GM12878 (cell line): Measurements from ENCODE around the gene EYA2.

Source experiments
- CHD2 ChIP-seq: IDR thresholded peaks from 2 replicates; pipeline ENCODE4 v1.6.1; 2011; ENCODE audit warnings: low read depth, low read length, improper control_type of control experiment, borderline replicate concordance
- EP300 ChIP-seq, 2 experiments: fragments of 150-350 bp in 1 of 2; IDR thresholded peaks; 2 replicates each; pipeline ENCODE4 v1.6.1; 2011 to 2012; ENCODE audit warnings: low read depth in 2 of 2, low read length in 2 of 2, borderline replicate concordance in 1 of 2, improper control_type of control experiment in 1 of 2, inconsistent platforms in 1 of 2; ENCODE audit not compliant: control insufficient read depth in 1 of 2
- EZH2 ChIP-seq: IDR thresholded peaks from 2 replicates; pipeline ENCODE4 v1.6.1; 2012; ENCODE audit warnings: low read depth, mild to moderate bottlenecking, control low read depth, inconsistent platforms, low read length, borderline replicate concordance; ENCODE audit not compliant: control insufficient read depth
- FOXM1 ChIP-seq: IDR thresholded peaks from 2 replicates; pipeline ENCODE4 v1.6.1; 2012; ENCODE audit warnings: low read depth, mild to moderate bottlenecking, inconsistent platforms, low read length, moderate library complexity
- KDM1A ChIP-seq: fragments of 200-600 bp; sonication (generic); IDR thresholded peaks from 2 replicates; pipeline ENCODE4 v1.6.1; 2016; ENCODE audit warnings: borderline replicate concordance
- MXI1 ChIP-seq: fragments of 150-350 bp; IDR thresholded peaks from 2 replicates; pipeline ENCODE4 v1.6.1; 2011; ENCODE audit warnings: low read depth, mild to moderate bottlenecking, inconsistent platforms, low read length, improper control_type of control experiment
- NR2F1 ChIP-seq: fragments of 450-650 bp; conservative IDR thresholded peaks from 2 replicates; pipeline ENCODE4 v1.6.1; 2017; ENCODE audit warnings: mild to moderate bottlenecking
- POLR2A ChIP-seq: IDR thresholded peaks from 2 replicates; pipeline ENCODE4 v1.6.1; 2011; ENCODE audit warnings: low read depth, mild to moderate bottlenecking, low read length
- TAF1 ChIP-seq: IDR thresholded peaks from 2 replicates; pipeline ENCODE4 v1.6.1; 2011; ENCODE audit warnings: mild to moderate bottlenecking, low read depth, low read length, borderline replicate concordance
- TF ChIP-seq, protein P1 (sequence below): fragments of 450-650 bp; formaldehyde crosslinking; IDR thresholded peaks from 2 replicates; pipeline ENCODE4 v1.5.0; 2022; ENCODE audit warnings: mild to moderate bottlenecking, missing genetic modification characterization
- TF ChIP-seq, protein P2 (sequence below), 3 experiments: IDR thresholded peaks in 2 of 3; conservative IDR thresholded peaks in 1 of 3; 2 replicates each; pipeline ENCODE4 v1.5.1; 2011; ENCODE audit warnings: low read depth in 3 of 3, low read length in 3 of 3, mild to moderate bottlenecking in 3 of 3, control low read depth in 2 of 3, moderate library complexity in 2 of 3, inconsistent platforms in 1 of 3, mixed read lengths in 1 of 3; ENCODE audit not compliant: control insufficient read depth in 2 of 3, insufficient read depth in 1 of 3; ENCODE audit errors: extremely low read depth in 1 of 3

DNA sequence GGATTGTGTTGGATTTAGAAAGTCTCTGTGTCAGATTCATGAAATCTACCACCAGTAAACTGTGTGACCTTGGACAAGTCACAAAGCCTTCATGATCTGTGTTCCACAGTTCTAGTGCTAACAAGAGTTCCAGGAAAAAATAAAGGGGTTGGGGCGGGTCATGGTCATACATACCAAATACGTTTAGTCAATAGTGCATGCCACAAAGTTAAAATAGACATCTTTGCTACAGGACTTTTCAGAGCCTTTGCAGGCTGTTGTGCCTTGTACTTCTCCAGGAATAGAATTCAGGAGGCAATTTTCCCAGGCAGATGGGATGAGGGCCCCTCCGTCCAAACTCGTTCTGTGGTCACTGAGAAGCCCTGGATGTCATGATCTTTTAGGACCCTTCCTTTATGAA, 127.2 kb downstream of the EYA2 start:
- TF ChIP-seq TAF1 (no peak), KDM1A (no peak), EP300 (IDR thresholded peaks at IDR 0.05; ENCODE audit: borderline replicate concordance in 1 of 2, control insufficient read depth in 1 of 2, low read depth in 2 of 2, low read length in 2 of 2) (no peak), POLR2A (no peak), FOXM1 (no peak), EZH2 (no peak), MXI1 (no peak), NR2F1 (no peak), CHD2 (no peak)
- TF ChIP-seq, protein P1, sequence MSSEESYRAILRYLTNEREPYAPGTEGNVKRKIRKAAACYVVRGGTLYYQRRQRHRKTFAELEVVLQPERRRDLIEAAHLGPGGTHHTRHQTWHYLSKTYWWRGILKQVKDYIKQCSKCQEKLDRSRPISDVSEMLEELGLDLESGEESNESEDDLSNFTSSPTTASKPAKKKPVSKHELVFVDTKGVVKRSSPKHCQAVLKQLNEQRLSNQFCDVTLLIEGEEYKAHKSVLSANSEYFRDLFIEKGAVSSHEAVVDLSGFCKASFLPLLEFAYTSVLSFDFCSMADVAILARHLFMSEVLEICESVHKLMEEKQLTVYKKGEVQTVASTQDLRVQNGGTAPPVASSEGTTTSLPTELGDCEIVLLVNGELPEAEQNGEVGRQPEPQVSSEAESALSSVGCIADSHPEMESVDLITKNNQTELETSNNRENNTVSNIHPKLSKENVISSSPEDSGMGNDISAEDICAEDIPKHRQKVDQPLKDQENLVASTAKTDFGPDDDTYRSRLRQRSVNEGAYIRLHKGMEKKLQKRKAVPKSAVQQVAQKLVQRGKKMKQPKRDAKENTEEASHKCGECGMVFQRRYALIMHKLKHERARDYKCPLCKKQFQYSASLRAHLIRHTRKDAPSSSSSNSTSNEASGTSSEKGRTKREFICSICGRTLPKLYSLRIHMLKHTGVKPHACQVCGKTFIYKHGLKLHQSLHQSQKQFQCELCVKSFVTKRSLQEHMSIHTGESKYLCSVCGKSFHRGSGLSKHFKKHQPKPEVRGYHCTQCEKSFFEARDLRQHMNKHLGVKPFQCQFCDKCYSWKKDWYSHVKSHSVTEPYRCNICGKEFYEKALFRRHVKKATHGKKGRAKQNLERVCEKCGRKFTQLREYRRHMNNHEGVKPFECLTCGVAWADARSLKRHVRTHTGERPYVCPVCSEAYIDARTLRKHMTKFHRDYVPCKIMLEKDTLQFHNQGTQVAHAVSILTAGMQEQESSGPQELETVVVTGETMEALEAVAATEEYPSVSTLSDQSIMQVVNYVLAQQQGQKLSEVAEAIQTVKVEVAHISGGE (CRISPR knock-in tag): no peak
- TF ChIP-seq, protein P2, sequence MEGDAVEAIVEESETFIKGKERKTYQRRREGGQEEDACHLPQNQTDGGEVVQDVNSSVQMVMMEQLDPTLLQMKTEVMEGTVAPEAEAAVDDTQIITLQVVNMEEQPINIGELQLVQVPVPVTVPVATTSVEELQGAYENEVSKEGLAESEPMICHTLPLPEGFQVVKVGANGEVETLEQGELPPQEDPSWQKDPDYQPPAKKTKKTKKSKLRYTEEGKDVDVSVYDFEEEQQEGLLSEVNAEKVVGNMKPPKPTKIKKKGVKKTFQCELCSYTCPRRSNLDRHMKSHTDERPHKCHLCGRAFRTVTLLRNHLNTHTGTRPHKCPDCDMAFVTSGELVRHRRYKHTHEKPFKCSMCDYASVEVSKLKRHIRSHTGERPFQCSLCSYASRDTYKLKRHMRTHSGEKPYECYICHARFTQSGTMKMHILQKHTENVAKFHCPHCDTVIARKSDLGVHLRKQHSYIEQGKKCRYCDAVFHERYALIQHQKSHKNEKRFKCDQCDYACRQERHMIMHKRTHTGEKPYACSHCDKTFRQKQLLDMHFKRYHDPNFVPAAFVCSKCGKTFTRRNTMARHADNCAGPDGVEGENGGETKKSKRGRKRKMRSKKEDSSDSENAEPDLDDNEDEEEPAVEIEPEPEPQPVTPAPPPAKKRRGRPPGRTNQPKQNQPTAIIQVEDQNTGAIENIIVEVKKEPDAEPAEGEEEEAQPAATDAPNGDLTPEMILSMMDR (IDR thresholded peaks at IDR 0.05 in 2 of 3, conservative IDR thresholded peaks at IDR 0.05 in 1 of 3; ENCODE audit: control insufficient read depth in 2 of 3, extremely low read depth in 1 of 3, insufficient read depth in 1 of 3, low read depth in 3 of 3, low read length in 3 of 3): no peak
